LNCAP (cell line): ENCODE data around the gene ZRANB3.

Experiments used
- CTCF ChIP-seq: fragments of 450-650 bp; IDR thresholded peaks from 2 replicates; pipeline ENCODE4 v1.5.1; 2017; ENCODE audit warnings: mild to moderate bottlenecking

ZRANB3 gene

DNA sequence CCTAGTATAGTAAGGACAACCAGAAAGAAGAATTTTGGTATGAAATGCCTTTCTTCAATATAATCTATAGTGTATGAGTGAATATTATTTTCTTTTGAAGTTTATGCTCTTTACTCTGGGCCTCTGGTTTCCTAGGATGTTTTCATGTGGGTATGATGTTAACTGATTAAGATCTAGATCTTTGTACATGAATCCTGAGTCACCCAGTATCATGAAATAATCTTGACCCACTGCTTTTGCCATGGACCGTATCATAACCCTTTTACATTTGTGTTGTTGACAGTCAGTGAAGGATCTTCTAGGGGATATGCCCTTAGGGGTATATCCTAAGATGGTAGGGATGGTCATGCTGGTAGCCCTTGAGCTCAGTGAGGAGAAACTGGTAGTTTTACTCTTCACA is 378.7 kb downstream of the ZRANB3 start:
- TF ChIP-seq CTCF, result no peak

- no peak for TF ChIP-seq CTCF
Measured at GRCh38 chr2:135151615-135152014, 379.4 kb downstream of the ZRANB3 start.

- no peak for TF ChIP-seq CTCF
Measured at GRCh38 chr2:135150725-135151124, 380.3 kb downstream of the ZRANB3 start.

- no peak for TF ChIP-seq CTCF
Measured at GRCh38 chr2:135149251-135149650, 381.8 kb downstream of the ZRANB3 start.

DNA sequence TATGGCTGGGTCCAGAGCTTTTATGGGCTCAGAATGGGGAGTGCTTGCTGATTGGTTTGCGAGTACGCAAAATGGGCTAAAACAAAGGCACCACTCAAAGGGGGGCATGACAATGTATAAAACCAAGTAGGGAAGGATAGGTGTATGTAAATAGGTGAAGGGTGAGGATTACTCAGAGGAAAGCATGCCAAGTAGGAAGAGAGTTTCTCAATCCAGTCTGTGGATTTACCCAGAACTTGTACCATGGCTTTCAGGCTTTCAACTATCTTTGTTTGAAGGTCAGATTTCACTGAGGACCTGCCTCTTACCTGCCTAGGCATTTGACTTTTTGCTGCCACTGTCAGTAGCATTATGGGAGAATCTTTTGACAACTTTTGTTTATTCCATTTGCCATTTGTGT is 386.7 kb downstream of the ZRANB3 start:
- no peak for TF ChIP-seq CTCF

DNA sequence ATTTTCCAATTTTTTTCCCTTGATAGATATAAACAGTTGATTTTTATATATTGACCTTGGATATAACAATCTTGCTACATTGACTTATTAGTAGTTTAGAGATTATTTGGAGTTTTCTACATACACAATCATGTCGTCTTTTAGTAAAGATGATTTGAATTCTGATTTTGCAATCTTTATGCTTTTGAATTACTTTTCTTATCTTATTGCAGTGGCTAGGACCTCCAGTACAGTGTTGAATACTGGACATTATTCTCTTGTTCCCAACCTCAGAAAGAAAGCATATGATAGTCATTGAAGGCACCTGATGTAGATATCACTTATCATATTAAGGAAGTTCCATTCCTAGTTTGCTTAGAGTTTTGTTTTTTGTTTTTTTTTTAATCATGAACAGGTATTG is 388.7 kb downstream of the ZRANB3 start:
- no peak for TF ChIP-seq CTCF

GRCh38 chr2:135140606-135141005 is 390.4 kb downstream of the ZRANB3 start:
- no peak for TF ChIP-seq CTCF

GRCh38 chr2:135132314-135132713 is 398.7 kb downstream of the ZRANB3 start:
- no peak for TF ChIP-seq CTCF
